Neural progenitor cell (in vitro differentiated cells): ENCODE measurements around the gene EIPR1. TPM values are rescaled to one million over a fixed set of nuclear protein-coding genes. Genes with fewer than 3 reads are reported as not detected.

Experiments
- DNase-seq: peaks from one replicate; pipeline ENCODE4 v3.0.0-alpha.2; 2016; ENCODE audit warnings: low spot score
- H2AFZ ChIP-seq: fragments of 200-600 bp; sonication (generic); replicated peaks from 2 replicates; pipeline ENCODE4 v1.6.1; 2016; ENCODE audit warnings: antibody characterized with exemption
- H3F3A ChIP-seq: fragments of 200-600 bp; sonication (generic); 2 replicates; pipeline ENCODE4 v1.6.1; 2016; ENCODE audit warnings: antibody characterized with exemption, low read depth
- H3K27ac ChIP-seq: fragments of 200-600 bp; sonication (generic); 2 replicates; pipeline ENCODE4 v1.5.1; 2016; ENCODE audit warnings: mild to moderate bottlenecking
- H3K27me3 ChIP-seq: fragments of 200-600 bp; sonication (generic); 2 replicates; pipeline ENCODE4 v1.6.1; 2016; ENCODE audit warnings: mild to moderate bottlenecking, moderate library complexity
- H3K36me3 ChIP-seq: fragments of 200-600 bp; sonication (generic); 2 replicates; pipeline ENCODE4 v1.5.1; 2016
- H3K4me1 ChIP-seq: fragments of 200-600 bp; sonication (generic); 2 replicates; pipeline ENCODE4 v1.6.1; 2016; ENCODE audit warnings: mixed run types
- H3K4me2 ChIP-seq: fragments of 200-600 bp; sonication (generic); 2 replicates; pipeline ENCODE4 v1.6.1; 2016
- H3K4me3 ChIP-seq: fragments of 200-600 bp; sonication (generic); 2 replicates; pipeline ENCODE4 v1.5.1; 2016
- H3K79me2 ChIP-seq: fragments of 200-600 bp; sonication (generic); 2 replicates; pipeline ENCODE4 v1.6.1; 2016; ENCODE audit warnings: low read depth
- H3K9ac ChIP-seq: fragments of 200-600 bp; sonication (generic); 2 replicates; pipeline ENCODE4 v1.6.1; 2016
- H3K9me3 ChIP-seq: fragments of 200-600 bp; sonication (generic); 2 replicates; pipeline ENCODE4 v1.5.1; 2016; ENCODE audit warnings: low read depth
- H4K20me1 ChIP-seq: fragments of 200-600 bp; sonication (generic); 2 replicates; pipeline ENCODE4 v1.6.1; 2016; ENCODE audit warnings: low read depth
- H3K27ac Mint-ChIP-seq: 3 replicates; pipeline ENCODE4 v1.8.0; 2021; ENCODE audit warnings: mixed read lengths
- H3K27me3 Mint-ChIP-seq: 2 replicates; pipeline ENCODE4 v1.8.0; 2022; ENCODE audit warnings: low read depth, mild to moderate bottlenecking, inconsistent platforms, moderate library complexity, mixed read lengths; ENCODE audit not compliant: insufficient read depth
- H3K36me3 Mint-ChIP-seq: 3 replicates; pipeline ENCODE4 v1.8.0; 2021; ENCODE audit warnings: mixed read lengths
- H3K4me1 Mint-ChIP-seq: 3 replicates; pipeline ENCODE4 v1.8.0; 2021; ENCODE audit warnings: mixed read lengths
- H3K4me3 Mint-ChIP-seq: 3 replicates; pipeline ENCODE4 v1.8.0; 2021; ENCODE audit warnings: mild to moderate bottlenecking, moderate library complexity, mixed read lengths
- H3K9me3 Mint-ChIP-seq: 3 replicates; pipeline ENCODE4 v1.8.0; 2020; ENCODE audit warnings: mixed read lengths
- CTCF ChIP-seq: fragments of 200-600 bp; sonication (generic); IDR thresholded peaks from 2 replicates; pipeline ENCODE4 v1.5.1; 2017; ENCODE audit warnings: antibody characterized with exemption, mild to moderate bottlenecking
- EZH2 ChIP-seq: fragments of 200-600 bp; sonication (generic); IDR thresholded peaks from 2 replicates; pipeline ENCODE4 v1.6.1; 2017; ENCODE audit warnings: antibody characterized with exemption, mild to moderate bottlenecking, moderate library complexity
- EZH2phosphoT487 ChIP-seq: fragments of 200-600 bp; sonication (generic); IDR thresholded peaks from 2 replicates; pipeline ENCODE4 v1.6.1; 2017; ENCODE audit warnings: antibody characterized with exemption
- total RNA-seq: library from RNA; depleted of rRNA; stranded (reverse); fragments of >200 nt; gene quantifications from 2 replicates; pipeline ENCODE4 v1.2.3, GENCODE V29; 2015; ENCODE audit warnings: low replicate concordance

Gene EIPR1
- total RNA-seq, 1 donor from 2014 or later, result 57.1 TPM

DNA sequence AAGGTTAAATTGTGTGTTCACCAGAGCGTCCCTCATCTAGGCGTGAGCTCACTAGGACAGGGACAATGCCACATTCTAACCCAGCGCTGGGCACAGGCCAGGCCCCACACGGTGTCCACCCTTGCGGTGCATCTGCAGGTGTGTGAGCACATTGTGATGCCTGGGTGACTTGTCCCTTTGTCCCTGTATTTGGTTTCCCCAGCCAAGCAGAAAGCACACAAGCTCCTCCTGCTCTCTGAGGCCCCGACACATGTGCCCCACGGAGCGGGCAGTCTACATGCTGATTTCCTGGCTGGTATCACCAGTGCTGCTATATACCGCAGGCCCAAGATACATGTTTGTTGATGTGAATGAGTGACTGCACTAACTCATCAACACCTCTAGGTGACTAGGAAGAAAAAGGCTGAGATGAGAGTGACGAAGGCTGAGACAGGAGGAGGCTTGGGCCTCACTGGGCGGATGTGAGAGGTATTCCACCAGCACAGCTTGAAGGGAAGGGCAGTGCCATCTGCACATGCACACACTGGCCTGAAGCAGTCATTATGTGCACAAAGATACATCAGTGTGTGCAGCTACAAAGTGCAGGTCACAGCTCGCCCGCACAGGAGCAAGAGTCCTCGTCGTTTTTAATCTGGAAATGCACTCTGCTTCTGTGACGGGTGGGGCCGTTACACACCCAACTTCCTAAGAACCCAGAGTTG lies 205.9 kb downstream of the EIPR1 start:
- H3K27ac Mint-ChIP-seq, result peak overlapping the region; percentile 35
- H3K4me1 ChIP-seq, result peaks cover 14% of the 10 kb centered on the region
- peaks cover 27% of the 10 kb centered on the region for H3K4me1 Mint-ChIP-seq
- H3K36me3 ChIP-seq, result no peaks in the 10 kb centered on the region
- no peak for TF ChIP-seq CTCF
- no peak for TF ChIP-seq EZH2
- TF ChIP-seq EZH2phosphoT487, result no peak
- no peak overlapping the region for H3K4me3 ChIP-seq
- H3K9me3 Mint-ChIP-seq, result no peaks in the 10 kb centered on the region
- no peaks in the 10 kb centered on the region for H3K27me3 ChIP-seq
- no peak overlapping the region for H2AFZ ChIP-seq
- H3K27ac ChIP-seq, result no peak overlapping the region
- peaks cover 9% of the 10 kb centered on the region for H3K36me3 Mint-ChIP-seq
- H3K79me2 ChIP-seq, result no peaks in the 10 kb centered on the region
- DNase-seq, result no peak
- H3F3A ChIP-seq, result no peaks in the 10 kb centered on the region
- H3K9me3 ChIP-seq, result no peaks in the 10 kb centered on the region
- H3K9ac ChIP-seq, result no peak overlapping the region
- H3K4me2 ChIP-seq, result no peak overlapping the region
- H4K20me1 ChIP-seq, result no peaks in the 10 kb centered on the region
- peaks cover 3% of the 10 kb centered on the region for H3K27me3 Mint-ChIP-seq
- H3K4me3 Mint-ChIP-seq, result no peak overlapping the region

GRCh38 chr2:3170792-3171455 lies 206.7 kb downstream of the EIPR1 start:
- no peaks in the 10 kb centered on the region for H3K79me2 ChIP-seq
- no peak for DNase-seq
- peaks cover 9% of the 10 kb centered on the region for H3K36me3 Mint-ChIP-seq
- no peak overlapping the region for H3K4me2 ChIP-seq
- no peaks in the 10 kb centered on the region for H3K9me3 ChIP-seq
- H3F3A ChIP-seq, result no peaks in the 10 kb centered on the region
- no peak overlapping the region for H3K4me3 ChIP-seq
- no peak overlapping the region for H3K27ac ChIP-seq
- no peaks in the 10 kb centered on the region for H3K27me3 ChIP-seq
- no peak overlapping the region for H2AFZ ChIP-seq
- H3K9ac ChIP-seq, result no peak overlapping the region
- TF ChIP-seq EZH2 (no peak), CTCF (no peak), EZH2phosphoT487 (no peak)
- peaks cover 27% of the 10 kb centered on the region for H3K4me1 Mint-ChIP-seq
- H4K20me1 ChIP-seq, result no peaks in the 10 kb centered on the region
- peaks cover 14% of the 10 kb centered on the region for H3K4me1 ChIP-seq
- no peaks in the 10 kb centered on the region for H3K9me3 Mint-ChIP-seq
- no peaks in the 10 kb centered on the region for H3K36me3 ChIP-seq
- H3K4me3 Mint-ChIP-seq, result no peak overlapping the region
- H3K27ac Mint-ChIP-seq, result no peak overlapping the region
- peaks cover 3% of the 10 kb centered on the region for H3K27me3 Mint-ChIP-seq

GRCh38 chr2:3169106-3169870 lies 208.3 kb downstream of the EIPR1 start:
- no peak overlapping the region for H3K9ac ChIP-seq
- H3K79me2 ChIP-seq, result no peaks in the 10 kb centered on the region
- peaks cover 9% of the 10 kb centered on the region for H3K36me3 Mint-ChIP-seq
- no peak for DNase-seq
- H3K4me3 Mint-ChIP-seq, result no peak overlapping the region
- H3F3A ChIP-seq, result no peaks in the 10 kb centered on the region
- H3K4me1 ChIP-seq, result peaks cover 14% of the 10 kb centered on the region
- peak overlapping the region; percentile 19 for H3K27ac Mint-ChIP-seq
- H3K27ac ChIP-seq, result no peak overlapping the region
- H3K36me3 ChIP-seq, result no peaks in the 10 kb centered on the region
- H4K20me1 ChIP-seq, result no peaks in the 10 kb centered on the region
- no peak overlapping the region for H2AFZ ChIP-seq
- H3K27me3 ChIP-seq, result no peaks in the 10 kb centered on the region
- H3K9me3 Mint-ChIP-seq, result peaks cover 8% of the 10 kb centered on the region
- H3K9me3 ChIP-seq, result no peaks in the 10 kb centered on the region
- H3K4me2 ChIP-seq, result no peak overlapping the region
- H3K27me3 Mint-ChIP-seq, result peaks cover 3% of the 10 kb centered on the region
- H3K4me1 Mint-ChIP-seq, result peaks cover 27% of the 10 kb centered on the region
- no peak overlapping the region for H3K4me3 ChIP-seq
- no peak for TF ChIP-seq CTCF
- no peak for TF ChIP-seq EZH2
- TF ChIP-seq EZH2phosphoT487, result no peak
